K562 (cell line): ENCODE results near the gene LRRTM1.

ENCODE experiments used
- BCLAF1 ChIP-seq, 2 experiments: fragments of 450-650 bp in 1 of 2; IDR thresholded peaks; 2 replicates each; pipeline ENCODE4 v1.6.1; 2011 to 2017; ENCODE audit warnings: low read depth in 2 of 2, antibody characterized with exemption in 1 of 2, borderline replicate concordance in 1 of 2, low read length in 1 of 2, mild to moderate bottlenecking in 1 of 2, mixed read lengths in 1 of 2; ENCODE audit not compliant: control insufficient read depth in 1 of 2
- CTCF ChIP-seq, 3 experiments: IDR thresholded peaks in 2 of 3; conservative IDR thresholded peaks in 1 of 3; 2 replicates each; pipeline ENCODE4 v1.5.1; 2011 to 2012; ENCODE audit warnings: low read length in 3 of 3, mild to moderate bottlenecking in 3 of 3, control low read depth in 2 of 3, improper control_type of control experiment in 1 of 3, inconsistent platforms in 1 of 3, low read depth in 1 of 3, mixed read lengths in 1 of 3, moderate library complexity in 1 of 3; ENCODE audit not compliant: insufficient read depth in 2 of 3
- DPF2 ChIP-seq: fragments of 450-650 bp; IDR thresholded peaks from 2 replicates; pipeline ENCODE4 v1.6.1; 2016
- KLF13 ChIP-seq: fragments of 450-650 bp; IDR thresholded peaks from 2 replicates; pipeline ENCODE4 v1.6.1; 2016; ENCODE audit warnings: missing genetic modification characterization, low read depth, mild to moderate bottlenecking, missing compliant biosample characterization, moderate library complexity, borderline replicate concordance
- MED1 ChIP-seq: sonication (generic); formaldehyde crosslinking; IDR thresholded peaks from 2 replicates; pipeline ENCODE4 v1.8.1; 2023; ENCODE audit warnings: missing genetic modification reagents, borderline replicate concordance
- MYC ChIP-seq, 2 experiments: fragments of 250-450 bp in 1 of 2; sonication (Bioruptor Pico) in 1 of 2; IDR thresholded peaks; 2 replicates each; pipeline versions ENCODE4 v1.5.1 to v1.6.1; 2012 to 2021; ENCODE audit warnings: low read depth in 2 of 2, borderline replicate concordance in 1 of 2, improper control_type of control experiment in 1 of 2, low read length in 1 of 2, mild to moderate bottlenecking in 1 of 2, moderate library complexity in 1 of 2
- NFIC ChIP-seq: fragments of 450-650 bp; IDR thresholded peaks from 2 replicates; pipeline ENCODE4 v1.6.1; 2017; ENCODE audit warnings: mild to moderate bottlenecking, inconsistent platforms
- STAG1 ChIP-seq: sonication (generic); formaldehyde crosslinking; IDR thresholded peaks from 2 replicates; pipeline ENCODE4 v1.5.0; 2020; ENCODE audit warnings: missing genetic modification reagents, borderline replicate concordance
- ZNF23 ChIP-seq: fragments of 250-450 bp; sonication (Bioruptor Pico); IDR thresholded peaks from 2 replicates; pipeline ENCODE4 v1.4.0; 2020; ENCODE audit warnings: mild to moderate bottlenecking
- ZNF3 ChIP-seq: fragments of 250-450 bp; sonication (Bioruptor Pico); IDR thresholded peaks from 2 replicates; pipeline ENCODE4 v1.5.0; 2021; ENCODE audit warnings: mild to moderate bottlenecking, moderate library complexity

- no peak for TF ChIP-seq ZNF23 (CRISPR knock-in tag)
- TF ChIP-seq CTCF (IDR thresholded peaks at IDR 0.05 in 2 of 3, conservative IDR thresholded peaks at IDR 0.05 in 1 of 3; ENCODE audit: insufficient read depth in 2 of 3, low read depth in 1 of 3, low read length in 3 of 3): no peak
- TF ChIP-seq KLF13: no peak
- TF ChIP-seq MYC (IDR thresholded peaks at IDR 0.05; ENCODE audit: low read depth, low read length): no peak
- no peak for TF ChIP-seq MYC (CRISPR knock-in tag; IDR thresholded peaks at IDR 0.05; ENCODE audit: borderline replicate concordance, low read depth)
- no peak for TF ChIP-seq DPF2
- no peak for TF ChIP-seq BCLAF1 (IDR thresholded peaks at IDR 0.05; ENCODE audit: borderline replicate concordance in 1 of 2, control insufficient read depth in 1 of 2, low read depth in 2 of 2, low read length in 1 of 2)
- no peak for TF ChIP-seq STAG1 (CRISPR knock-in tag)
- TF ChIP-seq ZNF3: no peak
- TF ChIP-seq NFIC: no peak
- no peak for TF ChIP-seq MED1 (CRISPR knock-in tag)
These were observed 47.1 kb downstream of the LRRTM1 start for GRCh38 chr2:80257450-80257849.
